Smooth muscle cell (in vitro differentiated cells): ENCODE results near the gene CAV3. TPM values are rescaled to one million over a fixed set of nuclear protein-coding genes. Genes with fewer than 3 reads are reported as not detected.

Experiments
- DNase-seq: peaks from one replicate; lab custom pipeline; 2025; ENCODE audit not compliant: unreplicated experiment; lab: John Stamatoyannopoulos, UW
- H2AFZ ChIP-seq: fragments of 200-600 bp; sonication (generic); 2 replicates; pipeline ENCODE4 v1.6.0; 2016; ENCODE audit warnings: antibody characterized with exemption, low read depth, mild to moderate bottlenecking
- H3F3A ChIP-seq: fragments of 200-600 bp; sonication (generic); 2 replicates; pipeline ENCODE4 v1.6.0; 2017; ENCODE audit warnings: antibody characterized with exemption, low read depth
- H3K27ac ChIP-seq: fragments of 200-600 bp; sonication (generic); 2 replicates; pipeline ENCODE4 v1.5.1; 2016; ENCODE audit warnings: low read depth, mild to moderate bottlenecking
- H3K27me3 ChIP-seq: fragments of 200-600 bp; sonication (generic); 2 replicates; pipeline ENCODE4 v1.6.1; 2016; ENCODE audit warnings: low read depth, mild to moderate bottlenecking
- H3K36me3 ChIP-seq: fragments of 200-600 bp; sonication (generic); 2 replicates; pipeline ENCODE4 v1.5.1; 2016; ENCODE audit warnings: low read depth
- H3K4me1 ChIP-seq: fragments of 200-600 bp; sonication (generic); 2 replicates; pipeline ENCODE4 v1.5.1; 2016; ENCODE audit warnings: low read depth
- H3K4me2 ChIP-seq: fragments of 200-600 bp; sonication (generic); 2 replicates; pipeline ENCODE4 v1.6.0; 2016; ENCODE audit warnings: mild to moderate bottlenecking
- H3K4me3 ChIP-seq: fragments of 200-600 bp; sonication (generic); 2 replicates; pipeline ENCODE4 v1.5.1; 2016; ENCODE audit warnings: mild to moderate bottlenecking
- H3K79me2 ChIP-seq: fragments of 200-600 bp; sonication (generic); 2 replicates; pipeline ENCODE4 v1.6.0; 2016; ENCODE audit warnings: low read depth, mild to moderate bottlenecking
- H3K9ac ChIP-seq: fragments of 200-600 bp; sonication (generic); 2 replicates; pipeline ENCODE4 v1.6.0; 2016; ENCODE audit warnings: low read depth
- H3K9me3 ChIP-seq: fragments of 200-600 bp; sonication (generic); replicated peaks from 2 replicates; pipeline ENCODE4 v1.5.1; 2016; ENCODE audit warnings: low read depth
- H4K20me1 ChIP-seq: fragments of 200-600 bp; sonication (generic); 2 replicates; pipeline ENCODE4 v1.6.0; 2016; ENCODE audit warnings: low read depth
- WGBS: methylation state at CpG from one replicate; pipeline ENCODE4 v1.1.7; 2016; ENCODE audit warnings: low lambda C conversion rate; 5-methylcytosine and 5-hydroxymethylcytosine counted together
- polyA plus RNA-seq: library from polyadenylated mRNA; unstranded; fragments of >200 nt; fragmentation: Nextera tagmentation; extraction: Ambion mirVana; gene quantifications from 2 replicates; pipeline ENCODE4 v1.2.1, GENCODE V29; 2016
- total RNA-seq: library from RNA; depleted of rRNA; stranded (reverse); fragments of >200 nt; gene quantifications from 2 replicates; pipeline ENCODE4 v1.2.3, GENCODE V29; 2014
- TF ChIP-seq, protein P1 (sequence below): fragments of 200-600 bp; sonication (generic); IDR thresholded peaks from 2 replicates; pipeline ENCODE4 v1.5.1; 2017; ENCODE audit warnings: borderline replicate concordance, mild to moderate bottlenecking, antibody characterized with exemption; ENCODE audit not compliant: insufficient read depth, poor library complexity, severe bottlenecking

CAV3 gene
- total and polyA plus RNA-seq, 2 experiments from 2014 or later: not detected

GRCh38 chr3:8749316-8749715, 15.7 kb downstream of the CAV3 start:
- Histone ChIP-seq H3K27ac (no peak overlapping the region), H3K4me3 (no peak overlapping the region), H3K9me3 (no peaks in the 10 kb centered on the region), H2AFZ (no peak overlapping the region), H3K27me3 (no peaks in the 10 kb centered on the region), H3K9ac (no peak overlapping the region), H3K4me1 (no peaks in the 10 kb centered on the region), H4K20me1 (no peaks in the 10 kb centered on the region), H3F3A (no peaks in the 10 kb centered on the region), H3K4me2 (no peak overlapping the region), H3K36me3 (no peaks in the 10 kb centered on the region), H3K79me2 (no peaks in the 10 kb centered on the region)
- DNase-seq: no peak
- 98% methylated on average over 3 of the region's 3 CpGs for WGBS
- TF ChIP-seq, protein P1, sequence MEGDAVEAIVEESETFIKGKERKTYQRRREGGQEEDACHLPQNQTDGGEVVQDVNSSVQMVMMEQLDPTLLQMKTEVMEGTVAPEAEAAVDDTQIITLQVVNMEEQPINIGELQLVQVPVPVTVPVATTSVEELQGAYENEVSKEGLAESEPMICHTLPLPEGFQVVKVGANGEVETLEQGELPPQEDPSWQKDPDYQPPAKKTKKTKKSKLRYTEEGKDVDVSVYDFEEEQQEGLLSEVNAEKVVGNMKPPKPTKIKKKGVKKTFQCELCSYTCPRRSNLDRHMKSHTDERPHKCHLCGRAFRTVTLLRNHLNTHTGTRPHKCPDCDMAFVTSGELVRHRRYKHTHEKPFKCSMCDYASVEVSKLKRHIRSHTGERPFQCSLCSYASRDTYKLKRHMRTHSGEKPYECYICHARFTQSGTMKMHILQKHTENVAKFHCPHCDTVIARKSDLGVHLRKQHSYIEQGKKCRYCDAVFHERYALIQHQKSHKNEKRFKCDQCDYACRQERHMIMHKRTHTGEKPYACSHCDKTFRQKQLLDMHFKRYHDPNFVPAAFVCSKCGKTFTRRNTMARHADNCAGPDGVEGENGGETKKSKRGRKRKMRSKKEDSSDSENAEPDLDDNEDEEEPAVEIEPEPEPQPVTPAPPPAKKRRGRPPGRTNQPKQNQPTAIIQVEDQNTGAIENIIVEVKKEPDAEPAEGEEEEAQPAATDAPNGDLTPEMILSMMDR: no peak

DNA sequence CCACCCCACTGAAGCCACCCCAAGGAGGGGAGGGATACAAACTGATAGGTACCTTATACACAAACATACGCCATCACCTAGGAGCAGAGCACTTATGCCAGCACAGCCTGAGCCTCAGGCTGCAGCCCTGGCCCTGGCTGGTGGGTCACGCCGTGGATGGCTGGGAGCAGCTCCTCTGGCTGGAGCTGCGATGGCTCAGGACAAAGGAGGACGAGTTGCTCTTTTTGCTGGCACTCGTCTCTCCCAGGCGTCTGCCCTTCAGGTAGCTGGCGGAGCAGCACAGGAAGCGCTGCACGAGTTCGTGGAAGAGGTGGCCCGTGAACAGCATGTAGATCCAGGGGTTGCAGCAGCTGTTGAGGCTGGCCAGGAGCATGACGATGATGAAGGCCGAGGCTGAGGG, 19.2 kb downstream of the CAV3 start:
- H3K27ac ChIP-seq: no peak overlapping the region
- H3K9me3 ChIP-seq: no peaks in the 10 kb centered on the region
- H4K20me1 ChIP-seq: no peaks in the 10 kb centered on the region
- no peak overlapping the region for H3K4me3 ChIP-seq
- no peak for DNase-seq
- H3K4me1 ChIP-seq: no peaks in the 10 kb centered on the region
- no peaks in the 10 kb centered on the region for H3K36me3 ChIP-seq
- H3K27me3 ChIP-seq: no peaks in the 10 kb centered on the region
- TF ChIP-seq, protein P1: no peak
- H2AFZ ChIP-seq: no peak overlapping the region
- no peaks in the 10 kb centered on the region for H3F3A ChIP-seq
- no peak overlapping the region for H3K9ac ChIP-seq
- WGBS: 97% methylated on average over 14 of the region's 14 CpGs
- no peaks in the 10 kb centered on the region for H3K79me2 ChIP-seq
- no peak overlapping the region for H3K4me2 ChIP-seq

GRCh38 chr3:8755097-8755496, 21.5 kb downstream of the CAV3 start:
- H3K27ac ChIP-seq: no peak overlapping the region
- no peaks in the 10 kb centered on the region for H3K36me3 ChIP-seq
- DNase-seq: no peak
- H4K20me1 ChIP-seq: no peaks in the 10 kb centered on the region
- no peaks in the 10 kb centered on the region for H3K9me3 ChIP-seq
- no peak overlapping the region for H3K4me3 ChIP-seq
- TF ChIP-seq, protein P1: no peak
- H3K79me2 ChIP-seq: no peaks in the 10 kb centered on the region
- no peak overlapping the region for H3K4me2 ChIP-seq
- H2AFZ ChIP-seq: no peak overlapping the region
- H3K4me1 ChIP-seq: no peaks in the 10 kb centered on the region
- no peaks in the 10 kb centered on the region for H3K27me3 ChIP-seq
- 74% methylated on average over 3 of the region's 3 CpGs for WGBS
- no peaks in the 10 kb centered on the region for H3F3A ChIP-seq
- H3K9ac ChIP-seq: no peak overlapping the region

GRCh38 chr3:8755564-8756237, 22.1 kb downstream of the CAV3 start:
- TF ChIP-seq, protein P1: no peak
- WGBS: 74% methylated on average over 6 of the region's 6 CpGs
- H3K27me3 ChIP-seq: no peaks in the 10 kb centered on the region
- H4K20me1 ChIP-seq: no peaks in the 10 kb centered on the region
- no peak overlapping the region for H3K4me2 ChIP-seq
- no peak for DNase-seq
- H3K4me1 ChIP-seq: no peaks in the 10 kb centered on the region
- H2AFZ ChIP-seq: no peak overlapping the region
- no peaks in the 10 kb centered on the region for H3K9me3 ChIP-seq
- no peaks in the 10 kb centered on the region for H3F3A ChIP-seq
- no peak overlapping the region for H3K9ac ChIP-seq
- no peak overlapping the region for H3K4me3 ChIP-seq
- H3K79me2 ChIP-seq: no peaks in the 10 kb centered on the region
- no peak overlapping the region for H3K27ac ChIP-seq
- H3K36me3 ChIP-seq: no peaks in the 10 kb centered on the region
